Activated gamma-delta T cell treated with anti-CD3 and anti-CD28 coated beads, Interleukin-2, amount 50 U/mL, for 16 hours (primary cell): ENCODE results near the gene SPTLC3.

Source experiments
- DNase-seq: peaks from one replicate; pipeline ENCODE4 v3.0.0-alpha.2; 2020; ENCODE audit warnings: low read depth

SPTLC3 gene

GRCh38 chr20:13200767-13201500 lies 192.2 kb downstream of the SPTLC3 start:
- DNase-seq = no peak

GRCh38 chr20:13202565-13202964 lies 193.8 kb downstream of the SPTLC3 start:
- no peak for DNase-seq

GRCh38 chr20:13205425-13205824 lies 196.7 kb downstream of the SPTLC3 start:
- DNase-seq = no peak

GRCh38 chr20:13205848-13206434 lies 197.2 kb downstream of the SPTLC3 start:
- no peak for DNase-seq

- no peak for DNase-seq
Observed at GRCh38 chr20:13207016-13207415, 198.2 kb downstream of the SPTLC3 start.

- DNase-seq = no peak
Observed at GRCh38 chr20:13211956-13212618, 203.3 kb downstream of the SPTLC3 start.

GRCh38 chr20:13212750-13213149 lies 204.0 kb downstream of the SPTLC3 start:
- no peak for DNase-seq

GRCh38 chr20:13213335-13213734 lies 204.6 kb downstream of the SPTLC3 start:
- DNase-seq = no peak

GRCh38 chr20:13216533-13216932 lies 207.8 kb downstream of the SPTLC3 start:
- no peak for DNase-seq
